Measurements from ENCODE around the gene KIAA0319L. TPM values are rescaled to one million over a fixed set of nuclear protein-coding genes. Genes with fewer than 3 reads are reported as not detected.

Gene KIAA0319L
- total RNA-seq, 1 experiment from 2014 or later = 15.7 TPM

DNA sequence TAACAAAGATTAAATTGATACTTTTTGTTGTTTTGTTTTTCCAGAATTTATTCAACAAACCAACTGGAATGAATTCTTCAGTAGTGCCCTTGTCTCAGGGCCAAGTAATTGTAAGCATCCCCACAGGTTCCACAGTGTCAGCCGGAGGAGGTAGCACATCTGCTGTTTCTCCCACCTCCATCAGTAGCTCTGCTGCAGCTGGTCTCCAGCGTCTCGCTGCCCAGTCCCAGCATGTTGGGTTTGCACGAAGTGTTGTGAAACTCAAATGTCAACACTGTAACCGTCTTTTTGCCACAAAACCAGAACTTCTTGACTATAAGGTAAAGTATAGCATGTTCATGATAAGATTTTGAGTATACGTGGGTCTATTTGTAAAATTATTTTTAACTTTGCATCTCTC, 170.2 kb downstream of the KIAA0319L start:
- DNase-seq (ENCODE audit: low spot score) = no peak

DNA sequence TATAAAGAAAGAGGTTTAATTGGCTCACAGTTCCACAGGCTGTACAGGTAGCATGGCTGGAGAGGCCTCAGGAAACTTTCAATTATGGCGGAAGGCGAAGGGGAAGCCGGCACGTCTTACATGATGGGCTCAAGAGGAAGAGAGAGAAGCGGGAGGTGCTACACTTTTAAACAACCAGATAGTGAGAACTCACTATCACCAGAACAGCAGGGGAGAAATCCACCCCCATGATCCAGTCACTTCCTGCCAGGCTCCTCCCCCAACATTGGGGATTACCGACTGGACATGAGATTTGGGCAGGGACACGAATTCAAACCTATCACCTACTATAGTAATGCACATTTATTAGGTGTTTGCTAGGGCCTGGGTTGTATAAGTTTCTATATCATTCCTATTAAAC, 170.9 kb downstream of the KIAA0319L start:
- DNase-seq (ENCODE audit: low spot score) = no peak

Other genes with a start within 250 kb of the KIAA0319L start
- gene NCDN, start 396 bp upstream of the KIAA0319L start, total RNA-seq (2014; rRNA removed; shearing (Covaris generic)) = 8.0 and 8.4 TPM in 2 replicates
- gene TFAP2E, start 15.9 kb upstream of the KIAA0319L start, total RNA-seq (2014; rRNA removed; shearing (Covaris generic)) = not detected in 2 replicates
- 37.3 and 46.6 TPM in 2 replicates for gene PSMB2, start 84.1 kb upstream of the KIAA0319L start, total RNA-seq (2014; rRNA removed; shearing (Covaris generic))
- gene C1orf216, start 161.5 kb upstream of the KIAA0319L start, total RNA-seq (2014; rRNA removed; shearing (Covaris generic)) = 14.4 and 17.6 TPM in 2 replicates
- gene CLSPN, start 212.6 kb upstream of the KIAA0319L start, total RNA-seq (2014; rRNA removed; shearing (Covaris generic)) = 13.5 and 18.2 TPM in 2 replicates